SU-DHL-6 (cell line): ENCODE results near the gene RAB19.

Experiments
- H2AFZ ChIP-seq: fragments of 200-600 bp; sonication (generic); 2 replicates; pipeline ENCODE4 v1.6.1; 2014; ENCODE audit warnings: low read depth, mild to moderate bottlenecking, moderate library complexity, mixed read lengths, antibody characterized with exemption, low read length; ENCODE audit not compliant: severe bottlenecking
- H3F3A ChIP-seq: fragments of 200-600 bp; shearing (Covaris generic); 2 replicates; pipeline ENCODE4 v1.6.0; 2016; ENCODE audit warnings: antibody characterized with exemption, mild to moderate bottlenecking; ENCODE audit not compliant: insufficient read depth
- H3K27ac ChIP-seq: fragments of 200-600 bp; sonication (generic); 2 replicates; pipeline ENCODE4 v1.5.1; 2016; ENCODE audit warnings: low read depth, mild to moderate bottlenecking, low read length, moderate library complexity, mixed read lengths
- H3K27me3 ChIP-seq: fragments of 200-600 bp; sonication (generic), shearing (Covaris generic); 2 replicates; pipeline ENCODE4 v1.6.0; 2014; ENCODE audit warnings: mild to moderate bottlenecking, low read length
- H3K36me3 ChIP-seq: fragments of 200-600 bp; sonication (generic); 2 replicates; pipeline ENCODE4 v1.6.1; 2014; ENCODE audit warnings: mild to moderate bottlenecking, low read length, mixed read lengths
- H3K4me2 ChIP-seq: fragments of 300-600, 200-600 bp; shearing (Covaris generic), sonication (generic); 2 replicates; pipeline ENCODE4 v1.6.0; 2014; ENCODE audit warnings: low read length, low read depth, mild to moderate bottlenecking; ENCODE audit not compliant: poor library complexity, severe bottlenecking
- H3K4me3 ChIP-seq: fragments of 200-600 bp; sonication (generic); 2 replicates; pipeline ENCODE4 v1.5.1; 2014; ENCODE audit warnings: antibody characterized with exemption, low read length, mild to moderate bottlenecking, mixed read lengths; ENCODE audit not compliant: insufficient read depth, poor library complexity, severe bottlenecking
- H3K79me2 ChIP-seq: fragments of 200-600 bp; sonication (generic); 2 replicates; pipeline ENCODE4 v1.6.1; 2014; ENCODE audit warnings: mild to moderate bottlenecking, low read length, moderate library complexity; ENCODE audit not compliant: insufficient read depth
- H3K9ac ChIP-seq: fragments of 200-600 bp; sonication (generic); 2 replicates; pipeline ENCODE4 v1.7.0; 2014; ENCODE audit warnings: mild to moderate bottlenecking, low read length
- H3K9me2 ChIP-seq: fragments of 200-600 bp; sonication (generic); replicated peaks from 2 replicates; pipeline ENCODE4 v1.6.1; 2014; ENCODE audit warnings: low read length; ENCODE audit not compliant: insufficient read depth
- H3K9me3 ChIP-seq: fragments of 200-600 bp; sonication (generic); 2 replicates; pipeline ENCODE4 v1.6.1; 2014; ENCODE audit warnings: low read length, mixed read lengths; ENCODE audit not compliant: insufficient read depth
- H4K20me1 ChIP-seq: fragments of 200-600 bp; sonication (generic); 2 replicates; pipeline ENCODE4 v1.6.1; 2014; ENCODE audit warnings: low read depth, mild to moderate bottlenecking, antibody characterized with exemption, low read length, moderate library complexity, mixed read lengths
- CTCF ChIP-seq: fragments of 200-600 bp; sonication (generic); IDR thresholded peaks from one replicate; pipeline ENCODE4 v1.5.1; 2017; ENCODE audit warnings: antibody characterized with exemption, mild to moderate bottlenecking, low read length, moderate library complexity; ENCODE audit not compliant: insufficient read depth, poor library complexity, severe bottlenecking
- EZH2phosphoT487 ChIP-seq: fragments of 200-600 bp; sonication (generic), shearing (Covaris generic); conservative IDR thresholded peaks from 2 replicates; pipeline ENCODE4 v1.6.1; 2018; ENCODE audit warnings: mild to moderate bottlenecking, antibody characterized with exemption, low read length, moderate library complexity, mixed read lengths

Gene RAB19

GRCh38 chr7:140360697-140361229 is 43.1 kb upstream of the RAB19 start:
- H3K9ac ChIP-seq, result no peak overlapping the region
- TF ChIP-seq CTCF, result no peak
- no peak for TF ChIP-seq EZH2phosphoT487
- H3K27ac ChIP-seq, result no peak overlapping the region
- no peaks in the 10 kb centered on the region for H3K79me2 ChIP-seq
- H3F3A ChIP-seq, result no peaks in the 10 kb centered on the region
- H3K27me3 ChIP-seq, result no peaks in the 10 kb centered on the region
- H3K9me2 ChIP-seq, result no peaks in the 10 kb centered on the region
- H2AFZ ChIP-seq, result no peak overlapping the region
- H4K20me1 ChIP-seq, result no peaks in the 10 kb centered on the region
- H3K4me2 ChIP-seq, result no peak overlapping the region
- H3K36me3 ChIP-seq, result no peaks in the 10 kb centered on the region
- H3K9me3 ChIP-seq, result no peaks in the 10 kb centered on the region
- H3K4me3 ChIP-seq, result no peak overlapping the region

- Histone ChIP-seq H2AFZ (no peak overlapping the region), H3K36me3 (no peaks in the 10 kb centered on the region), H3K4me3 (no peak overlapping the region), H3K9ac (no peak overlapping the region), H4K20me1 (no peaks in the 10 kb centered on the region), H3K4me2 (no peak overlapping the region), H3K9me2 (no peaks in the 10 kb centered on the region), H3F3A (no peaks in the 10 kb centered on the region), H3K79me2 (no peaks in the 10 kb centered on the region), H3K27me3 (no peaks in the 10 kb centered on the region), H3K27ac (no peak overlapping the region), H3K9me3 (no peaks in the 10 kb centered on the region)
- TF ChIP-seq EZH2phosphoT487 (no peak), CTCF (no peak)
Observed at GRCh38 chr7:140364819-140365218, 39.0 kb upstream of the RAB19 start.

- no peak for TF ChIP-seq CTCF
- no peak for TF ChIP-seq EZH2phosphoT487
- no peaks in the 10 kb centered on the region for H3K9me3 ChIP-seq
- no peaks in the 10 kb centered on the region for H4K20me1 ChIP-seq
- H3K36me3 ChIP-seq, result no peaks in the 10 kb centered on the region
- no peak overlapping the region for H3K9ac ChIP-seq
- H2AFZ ChIP-seq, result no peak overlapping the region
- H3K9me2 ChIP-seq, result no peaks in the 10 kb centered on the region
- H3K27me3 ChIP-seq, result no peaks in the 10 kb centered on the region
- H3K79me2 ChIP-seq, result no peaks in the 10 kb centered on the region
- no peak overlapping the region for H3K4me3 ChIP-seq
- H3K4me2 ChIP-seq, result no peak overlapping the region
- H3K27ac ChIP-seq, result no peak overlapping the region
- no peaks in the 10 kb centered on the region for H3F3A ChIP-seq
Observed at GRCh38 chr7:140367528-140367927, 36.3 kb upstream of the RAB19 start.
